Measurements from ENCODE around the gene HOMER2. TPM values are rescaled to one million over a fixed set of nuclear protein-coding genes. Genes with fewer than 3 reads are reported as not detected.
A peak's percentile ranks its signal among the peaks of the same experiment; 100 is the strongest.

HOMER2 gene
- total and polyA plus RNA-seq, 2 of the 13 experiments (the other 11 are each of a cell fraction or from before 2014, with no cell fraction given): 12.9 to 14.1 TPM

DNA sequence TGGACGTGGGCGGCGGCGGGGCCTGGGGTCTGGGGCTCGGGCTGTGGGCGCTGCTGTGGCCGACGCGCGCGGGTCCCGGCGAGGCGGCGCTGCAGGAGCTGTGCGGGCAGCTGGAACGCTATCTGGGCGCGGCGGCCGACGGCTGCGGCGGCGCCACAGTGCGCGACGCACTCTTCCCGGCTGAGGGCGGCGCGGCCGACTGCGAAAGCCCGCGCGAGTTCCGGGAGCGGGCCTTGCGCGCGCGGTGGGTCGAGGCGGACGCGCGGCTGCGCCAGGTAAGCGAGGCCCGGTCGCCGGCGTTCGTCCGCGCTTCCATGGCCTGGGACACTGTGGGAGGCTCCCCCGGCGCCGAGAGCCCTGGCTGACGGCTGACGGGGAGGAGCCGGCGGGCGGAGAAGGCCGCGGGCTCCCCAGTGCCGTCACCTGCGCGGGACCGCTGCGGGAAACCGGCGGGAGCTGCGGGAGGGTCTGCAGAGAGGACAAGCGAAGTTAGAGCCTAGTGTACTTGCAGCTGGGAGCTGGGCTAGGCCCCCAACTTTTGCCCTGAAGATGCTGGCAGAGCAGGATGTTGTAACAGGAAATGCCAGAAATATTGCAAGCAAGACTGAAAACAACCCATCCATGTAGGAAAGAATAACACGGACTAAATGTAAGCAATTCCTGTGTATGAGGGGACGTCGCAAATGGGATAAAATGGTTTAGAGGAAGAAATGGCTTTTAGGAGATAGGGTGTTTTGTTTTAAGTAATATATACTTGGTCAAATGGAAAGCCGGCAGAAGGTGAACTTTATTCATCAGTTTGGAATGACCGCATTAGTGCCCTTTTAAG, 142.2 kb downstream of the HOMER2 start (continued):
- TF ChIP-seq ZBTB7B (CRISPR knock-in tag; IDR thresholded peaks at IDR 0.05) (no peak), ATRX (CRISPR knock-in tag; IDR thresholded peaks at IDR 0.05; ENCODE audit: borderline replicate concordance) (no peak), RFX5 (IDR thresholded peaks at IDR 0.05; ENCODE audit: low read depth, low read length) (no peak), DPF2 (CRISPR knock-in tag; IDR thresholded peaks at IDR 0.05; ENCODE audit: borderline replicate concordance, low read depth) (no peak), ZIK1 (CRISPR knock-in tag; IDR thresholded peaks at IDR 0.05; ENCODE audit: borderline replicate concordance, low read depth) (no peak), ZNF572 (CRISPR knock-in tag; IDR thresholded peaks at IDR 0.05) (no peak), ZNF430 (CRISPR knock-in tag; IDR thresholded peaks at IDR 0.05) (no peak), ZFX (CRISPR knock-in tag; IDR thresholded peaks at IDR 0.05; ENCODE audit: low read depth) (peak; percentile 8; the same call in 1 of the 2 replicates), ZNF230 (CRISPR knock-in tag; IDR thresholded peaks at IDR 0.05) (no peak), ZNF441 (CRISPR knock-in tag; IDR thresholded peaks at IDR 0.05; ENCODE audit: borderline replicate concordance) (no peak; the same call in 1 of the 2 replicates), IRF2 (CRISPR knock-in tag; IDR thresholded peaks at IDR 0.05) (no peak), TEAD2 (CRISPR knock-in tag; IDR thresholded peaks at IDR 0.05) (no peak), AGO2 (optimal IDR thresholded peaks at IDR 0.05; ENCODE audit: low read depth, low read length) (peak; percentile 24), HNRNPLL (IDR thresholded peaks at IDR 0.05; ENCODE audit: low read depth, low read length, poor library complexity, severe bottlenecking) (peak; percentile 48), RBM22 (optimal IDR thresholded peaks at IDR 0.05; ENCODE audit: low read length) (no peak), RBM39 (IDR thresholded peaks at IDR 0.05; ENCODE audit: low read depth, low read length, poor library complexity, severe bottlenecking) (peak; percentile 1)
- TF ChIP-seq, protein P1, sequence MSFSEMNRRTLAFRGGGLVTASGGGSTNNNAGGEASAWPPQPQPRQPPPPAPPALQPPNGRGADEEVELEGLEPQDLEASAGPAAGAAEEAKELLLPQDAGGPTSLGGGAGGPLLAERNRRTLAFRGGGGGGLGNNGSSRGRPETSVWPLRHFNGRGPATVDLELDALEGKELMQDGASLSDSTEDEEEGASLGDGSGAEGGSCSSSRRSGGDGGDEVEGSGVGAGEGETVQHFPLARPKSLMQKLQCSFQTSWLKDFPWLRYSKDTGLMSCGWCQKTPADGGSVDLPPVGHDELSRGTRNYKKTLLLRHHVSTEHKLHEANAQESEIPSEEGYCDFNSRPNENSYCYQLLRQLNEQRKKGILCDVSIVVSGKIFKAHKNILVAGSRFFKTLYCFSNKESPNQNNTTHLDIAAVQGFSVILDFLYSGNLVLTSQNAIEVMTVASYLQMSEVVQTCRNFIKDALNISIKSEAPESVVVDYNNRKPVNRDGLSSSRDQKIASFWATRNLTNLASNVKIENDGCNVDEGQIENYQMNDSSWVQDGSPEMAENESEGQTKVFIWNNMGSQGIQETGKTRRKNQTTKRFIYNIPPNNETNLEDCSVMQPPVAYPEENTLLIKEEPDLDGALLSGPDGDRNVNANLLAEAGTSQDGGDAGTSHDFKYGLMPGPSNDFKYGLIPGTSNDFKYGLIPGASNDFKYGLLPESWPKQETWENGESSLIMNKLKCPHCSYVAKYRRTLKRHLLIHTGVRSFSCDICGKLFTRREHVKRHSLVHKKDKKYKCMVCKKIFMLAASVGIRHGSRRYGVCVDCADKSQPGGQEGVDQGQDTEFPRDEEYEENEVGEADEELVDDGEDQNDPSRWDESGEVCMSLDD (CRISPR knock-in tag; IDR thresholded peaks at IDR 0.05; ENCODE audit: borderline replicate concordance): no peak
- TF ChIP-seq, protein P2, sequence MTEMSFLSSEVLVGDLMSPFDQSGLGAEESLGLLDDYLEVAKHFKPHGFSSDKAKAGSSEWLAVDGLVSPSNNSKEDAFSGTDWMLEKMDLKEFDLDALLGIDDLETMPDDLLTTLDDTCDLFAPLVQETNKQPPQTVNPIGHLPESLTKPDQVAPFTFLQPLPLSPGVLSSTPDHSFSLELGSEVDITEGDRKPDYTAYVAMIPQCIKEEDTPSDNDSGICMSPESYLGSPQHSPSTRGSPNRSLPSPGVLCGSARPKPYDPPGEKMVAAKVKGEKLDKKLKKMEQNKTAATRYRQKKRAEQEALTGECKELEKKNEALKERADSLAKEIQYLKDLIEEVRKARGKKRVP (CRISPR knock-in tag; IDR thresholded peaks at IDR 0.05): peak in 1 of 2 experiments; percentile 40; a peak in 1 of 4 replicates
- TF ChIP-seq, protein P3, sequence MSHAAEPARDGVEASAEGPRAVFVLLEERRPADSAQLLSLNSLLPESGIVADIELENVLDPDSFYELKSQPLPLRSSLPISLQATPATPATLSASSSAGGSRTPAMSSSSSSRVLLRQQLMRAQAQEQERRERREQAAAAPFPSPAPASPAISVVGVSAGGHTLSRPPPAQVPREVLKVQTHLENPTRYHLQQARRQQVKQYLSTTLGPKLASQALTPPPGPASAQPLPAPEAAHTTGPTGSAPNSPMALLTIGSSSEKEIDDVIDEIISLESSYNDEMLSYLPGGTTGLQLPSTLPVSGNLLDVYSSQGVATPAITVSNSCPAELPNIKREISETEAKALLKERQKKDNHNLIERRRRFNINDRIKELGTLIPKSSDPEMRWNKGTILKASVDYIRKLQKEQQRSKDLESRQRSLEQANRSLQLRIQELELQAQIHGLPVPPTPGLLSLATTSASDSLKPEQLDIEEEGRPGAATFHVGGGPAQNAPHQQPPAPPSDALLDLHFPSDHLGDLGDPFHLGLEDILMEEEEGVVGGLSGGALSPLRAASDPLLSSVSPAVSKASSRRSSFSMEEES (CRISPR knock-in tag; IDR thresholded peaks at IDR 0.05): no peak
- TF ChIP-seq, protein P4, sequence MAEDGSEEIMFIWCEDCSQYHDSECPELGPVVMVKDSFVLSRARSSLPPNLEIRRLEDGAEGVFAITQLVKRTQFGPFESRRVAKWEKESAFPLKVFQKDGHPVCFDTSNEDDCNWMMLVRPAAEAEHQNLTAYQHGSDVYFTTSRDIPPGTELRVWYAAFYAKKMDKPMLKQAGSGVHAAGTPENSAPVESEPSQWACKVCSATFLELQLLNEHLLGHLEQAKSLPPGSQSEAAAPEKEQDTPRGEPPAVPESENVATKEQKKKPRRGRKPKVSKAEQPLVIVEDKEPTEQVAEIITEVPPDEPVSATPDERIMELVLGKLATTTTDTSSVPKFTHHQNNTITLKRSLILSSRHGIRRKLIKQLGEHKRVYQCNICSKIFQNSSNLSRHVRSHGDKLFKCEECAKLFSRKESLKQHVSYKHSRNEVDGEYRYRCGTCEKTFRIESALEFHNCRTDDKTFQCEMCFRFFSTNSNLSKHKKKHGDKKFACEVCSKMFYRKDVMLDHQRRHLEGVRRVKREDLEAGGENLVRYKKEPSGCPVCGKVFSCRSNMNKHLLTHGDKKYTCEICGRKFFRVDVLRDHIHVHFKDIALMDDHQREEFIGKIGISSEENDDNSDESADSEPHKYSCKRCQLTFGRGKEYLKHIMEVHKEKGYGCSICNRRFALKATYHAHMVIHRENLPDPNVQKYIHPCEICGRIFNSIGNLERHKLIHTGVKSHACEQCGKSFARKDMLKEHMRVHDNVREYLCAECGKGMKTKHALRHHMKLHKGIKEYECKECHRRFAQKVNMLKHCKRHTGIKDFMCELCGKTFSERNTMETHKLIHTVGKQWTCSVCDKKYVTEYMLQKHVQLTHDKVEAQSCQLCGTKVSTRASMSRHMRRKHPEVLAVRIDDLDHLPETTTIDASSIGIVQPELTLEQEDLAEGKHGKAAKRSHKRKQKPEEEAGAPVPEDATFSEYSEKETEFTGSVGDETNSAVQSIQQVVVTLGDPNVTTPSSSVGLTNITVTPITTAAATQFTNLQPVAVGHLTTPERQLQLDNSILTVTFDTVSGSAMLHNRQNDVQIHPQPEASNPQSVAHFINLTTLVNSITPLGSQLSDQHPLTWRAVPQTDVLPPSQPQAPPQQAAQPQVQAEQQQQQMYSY (CRISPR knock-in tag; IDR thresholded peaks at IDR 0.05): 0 out of 2 replicates have a peak, but pooled peaks have one; percentile 10
